Loucy (cell line): ENCODE data around the gene DHFR.

Experiments
- H2AFZ ChIP-seq: fragments of 200-600 bp; sonication (generic); 2 replicates; pipeline ENCODE4 v1.6.0; 2016; ENCODE audit warnings: antibody characterized with exemption, mild to moderate bottlenecking, low read length, moderate library complexity
- H3F3A ChIP-seq: fragments of 200-600 bp; 2 replicates; pipeline ENCODE4 v1.6.0; 2016; ENCODE audit warnings: antibody characterized with exemption, low read depth, mild to moderate bottlenecking
- H3K27me3 ChIP-seq: fragments of 200-600 bp; sonication (generic); 2 replicates; pipeline ENCODE4 v1.6.1; 2014; ENCODE audit warnings: low read length, mild to moderate bottlenecking; ENCODE audit not compliant: insufficient read depth, poor library complexity, severe bottlenecking
- H3K36me3 ChIP-seq: fragments of 200-600 bp; sonication (generic); 2 replicates; pipeline ENCODE4 v1.6.1; 2016; ENCODE audit warnings: low read length; ENCODE audit not compliant: insufficient read depth
- H3K4me1 ChIP-seq: fragments of 200-600 bp; sonication (generic); 2 replicates; pipeline ENCODE4 v1.5.1; 2014; ENCODE audit warnings: low read length, mild to moderate bottlenecking; ENCODE audit not compliant: insufficient read depth, poor library complexity, severe bottlenecking
- H3K4me2 ChIP-seq: fragments of 200-600 bp; sonication (generic); 2 replicates; pipeline ENCODE4 v1.6.0; 2014; ENCODE audit warnings: antibody characterized with exemption, low read length, low read depth, mild to moderate bottlenecking; ENCODE audit not compliant: poor library complexity, severe bottlenecking
- H3K4me3 ChIP-seq: fragments of 200-600 bp; sonication (generic); 2 replicates; pipeline ENCODE4 v1.5.1; 2014; ENCODE audit warnings: low read length, mild to moderate bottlenecking, mixed read lengths; ENCODE audit not compliant: poor library complexity, severe bottlenecking
- H3K79me2 ChIP-seq: fragments of 200-600 bp; sonication (generic); 2 replicates; pipeline ENCODE4 v1.6.1; 2014; ENCODE audit warnings: low read length; ENCODE audit not compliant: insufficient read depth
- H3K9ac ChIP-seq: fragments of 200-600 bp; sonication (generic); 2 replicates; pipeline ENCODE4 v1.6.0; 2014; ENCODE audit warnings: mild to moderate bottlenecking, low read depth, low read length, moderate library complexity; ENCODE audit not compliant: poor library complexity, severe bottlenecking
- H3K9me2 ChIP-seq: fragments of 200-600 bp; sonication (generic); replicated peaks from 2 replicates; pipeline ENCODE4 v1.6.1; 2016; ENCODE audit warnings: low read depth, low read length, mixed read lengths
- H3K9me3 ChIP-seq: fragments of 200-600 bp; sonication (generic); 2 replicates; pipeline ENCODE4 v1.6.1; 2014; ENCODE audit warnings: mild to moderate bottlenecking, antibody characterized with exemption, low read length, low read depth; ENCODE audit not compliant: insufficient read depth
- H4K20me1 ChIP-seq: fragments of 200-600 bp; sonication (generic); 2 replicates; pipeline ENCODE4 v1.6.0; 2014; ENCODE audit warnings: antibody characterized with exemption, low read length, mild to moderate bottlenecking; ENCODE audit not compliant: insufficient read depth, poor library complexity, severe bottlenecking
- EZH2phosphoT487 ChIP-seq: fragments of 200-600 bp; IDR thresholded peaks from 2 replicates; pipeline ENCODE4 v1.6.1; 2018; ENCODE audit warnings: antibody characterized with exemption, mild to moderate bottlenecking, moderate library complexity, borderline replicate concordance
- TF ChIP-seq, protein P1 (sequence below): fragments of 200-600 bp; sonication (generic); conservative IDR thresholded peaks from 2 replicates; pipeline ENCODE4 v1.5.1; 2014; ENCODE audit warnings: mild to moderate bottlenecking, antibody characterized with exemption, low read length

DHFR gene

DNA sequence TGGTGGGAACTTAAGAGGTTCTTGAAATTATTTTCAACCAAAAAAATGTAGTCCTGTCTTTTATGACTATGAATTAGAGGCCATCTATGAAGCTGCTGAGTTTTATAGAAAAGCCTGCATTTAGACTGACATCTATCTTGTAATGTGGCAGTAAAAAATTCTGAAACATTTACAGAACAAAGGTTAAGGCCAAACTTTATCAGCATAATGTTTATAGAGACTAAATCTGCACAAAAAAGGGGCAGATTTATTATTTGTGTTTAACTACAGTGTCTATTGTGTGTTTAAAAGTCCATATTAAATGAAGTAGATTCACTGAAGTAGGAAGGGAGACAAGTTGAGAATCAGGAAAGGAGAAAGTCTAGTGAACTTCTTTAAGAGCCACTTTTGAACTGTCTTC is 47.4 kb downstream of the DHFR start:
- Histone ChIP-seq H2AFZ (no peak overlapping the region), H3K9me2 (no peaks in the 10 kb centered on the region), H4K20me1 (no peaks in the 10 kb centered on the region), H3K9ac (no peak overlapping the region), H3K79me2 (no peaks in the 10 kb centered on the region), H3K4me1 (no peaks in the 10 kb centered on the region), H3K36me3 (no peaks in the 10 kb centered on the region), H3K27me3 (no peaks in the 10 kb centered on the region), H3K4me2 (no peak overlapping the region), H3K9me3 (0 out of 2 replicates have a peak, but pooled peaks cover 8% of the 10 kb centered on the region), H3F3A (no peaks in the 10 kb centered on the region), H3K4me3 (no peak overlapping the region)
- TF ChIP-seq, protein P1, sequence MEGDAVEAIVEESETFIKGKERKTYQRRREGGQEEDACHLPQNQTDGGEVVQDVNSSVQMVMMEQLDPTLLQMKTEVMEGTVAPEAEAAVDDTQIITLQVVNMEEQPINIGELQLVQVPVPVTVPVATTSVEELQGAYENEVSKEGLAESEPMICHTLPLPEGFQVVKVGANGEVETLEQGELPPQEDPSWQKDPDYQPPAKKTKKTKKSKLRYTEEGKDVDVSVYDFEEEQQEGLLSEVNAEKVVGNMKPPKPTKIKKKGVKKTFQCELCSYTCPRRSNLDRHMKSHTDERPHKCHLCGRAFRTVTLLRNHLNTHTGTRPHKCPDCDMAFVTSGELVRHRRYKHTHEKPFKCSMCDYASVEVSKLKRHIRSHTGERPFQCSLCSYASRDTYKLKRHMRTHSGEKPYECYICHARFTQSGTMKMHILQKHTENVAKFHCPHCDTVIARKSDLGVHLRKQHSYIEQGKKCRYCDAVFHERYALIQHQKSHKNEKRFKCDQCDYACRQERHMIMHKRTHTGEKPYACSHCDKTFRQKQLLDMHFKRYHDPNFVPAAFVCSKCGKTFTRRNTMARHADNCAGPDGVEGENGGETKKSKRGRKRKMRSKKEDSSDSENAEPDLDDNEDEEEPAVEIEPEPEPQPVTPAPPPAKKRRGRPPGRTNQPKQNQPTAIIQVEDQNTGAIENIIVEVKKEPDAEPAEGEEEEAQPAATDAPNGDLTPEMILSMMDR, result no peak
- no peak for TF ChIP-seq EZH2phosphoT487

DNA sequence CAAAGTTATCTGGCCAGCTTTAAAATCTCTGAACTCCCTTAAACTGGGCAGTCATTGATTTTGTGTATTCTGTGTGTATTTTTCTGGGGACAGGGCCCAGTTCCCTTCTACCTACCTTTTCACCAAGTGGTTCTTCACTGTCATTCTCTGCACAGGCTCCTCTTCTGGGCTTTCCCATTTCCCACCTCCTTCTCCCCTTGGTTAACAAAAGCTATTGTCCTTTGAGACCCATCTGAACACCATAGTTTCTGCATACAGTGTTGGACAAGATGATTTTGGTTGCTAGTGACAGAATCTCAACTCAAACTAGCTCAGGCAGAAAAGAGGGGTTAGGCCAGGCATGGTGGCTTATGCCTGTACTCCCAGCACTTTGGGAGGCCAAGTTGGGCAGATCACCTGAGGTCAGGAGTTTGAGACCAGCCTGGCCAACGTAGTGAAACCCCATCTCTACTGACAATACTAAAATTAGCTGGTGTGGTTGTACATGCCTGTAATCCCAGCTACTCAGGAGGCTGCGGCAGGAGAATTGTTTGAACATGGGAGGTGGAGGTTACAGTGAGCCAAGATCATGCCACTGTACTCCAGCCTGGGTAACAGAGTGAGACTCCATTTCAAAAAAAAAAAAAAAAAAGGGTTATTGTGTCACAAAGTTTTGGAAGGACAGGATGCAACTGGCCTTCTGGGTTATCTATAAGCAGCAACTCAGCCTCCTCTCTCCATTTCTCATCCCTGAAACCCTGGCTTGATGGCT is 53.7 kb downstream of the DHFR start:
- no peaks in the 10 kb centered on the region for H3K27me3 ChIP-seq
- H4K20me1 ChIP-seq, result no peaks in the 10 kb centered on the region
- H3K4me3 ChIP-seq, result no peak overlapping the region
- H2AFZ ChIP-seq, result no peak overlapping the region; the same call in 1 of the 2 replicates
- H3K4me2 ChIP-seq, result no peak overlapping the region
- H3K36me3 ChIP-seq, result no peaks in the 10 kb centered on the region
- H3K9me2 ChIP-seq, result no peaks in the 10 kb centered on the region
- no peaks in the 10 kb centered on the region for H3K79me2 ChIP-seq
- no peak for TF ChIP-seq EZH2phosphoT487
- TF ChIP-seq, protein P1, result no peak
- no peaks in the 10 kb centered on the region for H3K9me3 ChIP-seq
- H3F3A ChIP-seq, result no peaks in the 10 kb centered on the region
- no peaks in the 10 kb centered on the region for H3K4me1 ChIP-seq
- no peak overlapping the region for H3K9ac ChIP-seq

DNA sequence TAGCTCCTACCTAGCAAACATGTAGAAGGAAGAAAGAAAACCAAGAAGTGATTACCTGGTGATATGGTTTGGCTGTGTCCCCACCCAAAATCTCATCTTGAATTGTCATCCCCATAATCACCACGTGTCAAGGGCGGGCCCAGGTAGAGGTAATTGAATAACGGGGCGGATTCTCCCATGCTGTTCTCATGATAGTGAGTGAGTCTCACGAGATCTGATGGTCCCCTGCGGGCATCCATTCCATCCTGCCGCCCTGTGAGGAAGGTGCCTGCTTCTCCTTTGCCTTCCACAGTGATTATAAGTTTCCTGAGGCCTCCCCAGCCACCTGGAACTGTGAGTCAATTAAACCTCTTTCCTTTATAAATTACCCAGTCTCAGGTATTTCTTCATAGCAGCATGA is 57.3 kb downstream of the DHFR start:
- no peak overlapping the region for H3K4me3 ChIP-seq
- no peak overlapping the region for H3K9ac ChIP-seq
- H2AFZ ChIP-seq, result no peak overlapping the region
- no peaks in the 10 kb centered on the region for H3K79me2 ChIP-seq
- no peaks in the 10 kb centered on the region for H3K36me3 ChIP-seq
- H3F3A ChIP-seq, result no peaks in the 10 kb centered on the region
- TF ChIP-seq, protein P1, result no peak
- TF ChIP-seq EZH2phosphoT487, result no peak
- no peaks in the 10 kb centered on the region for H3K9me2 ChIP-seq
- H4K20me1 ChIP-seq, result no peaks in the 10 kb centered on the region
- no peaks in the 10 kb centered on the region for H3K4me1 ChIP-seq
- H3K4me2 ChIP-seq, result no peak overlapping the region
- no peaks in the 10 kb centered on the region for H3K9me3 ChIP-seq
- H3K27me3 ChIP-seq, result no peaks in the 10 kb centered on the region
